Adipose tissue (tissue), 3 donors: Measurements from ENCODE around the gene CDC26. TPM values are rescaled to one million over a fixed set of nuclear protein-coding genes. Genes with fewer than 3 reads are reported as not detected.

ENCODE experiments used
- H3K27ac ChIP-seq: one replicate; pipeline ENCODE4 v1.5.1; 2013; ENCODE audit warnings: low read depth, low read length
- WGBS, 3 donors: extraction: QIAGEN DNeasy Blood & Tissue Kit; methylation state at CpG; one replicate each; pipeline ENCODE4 v1.1.7; 2013; 5-methylcytosine and 5-hydroxymethylcytosine counted together
- polyA plus RNA-seq, 3 donors: library from polyadenylated mRNA; stranded (reverse); fragments of 200-250 nt; gene quantifications; one replicate each; pipeline ENCODE4 v1.2.3, GENCODE V29; 2013
- donor health status: healthy with polysubstance abuse.
- donor health status: Bipolar disorder and iron deficiency.
- donor health status: healthy.

CDC26 gene
- 100 to 1,000 TPM in 1 of 3 donors, 10 to 100 TPM in 2; 17.4 to 105 (median 31.6) TPM for polyA plus RNA-seq

- WGBS, 3 donors = 0 to 1% (median 0%) methylated on average over 62 to 63 of the region's 63 CpGs
These were observed at the start of gene CDC26, which contains the start of gene PRPF4 for GRCh38 chr9:113275157-113276131. Gene CDC26, minus strand, starts transcription at chr9:113275572. Its CDS starts 3,065 bp downstream, at chr9:113272507. Gene PRPF4, plus strand, starts transcription at chr9:113275658. Its CDS starts 86 bp downstream, at chr9:113275744.

DNA sequence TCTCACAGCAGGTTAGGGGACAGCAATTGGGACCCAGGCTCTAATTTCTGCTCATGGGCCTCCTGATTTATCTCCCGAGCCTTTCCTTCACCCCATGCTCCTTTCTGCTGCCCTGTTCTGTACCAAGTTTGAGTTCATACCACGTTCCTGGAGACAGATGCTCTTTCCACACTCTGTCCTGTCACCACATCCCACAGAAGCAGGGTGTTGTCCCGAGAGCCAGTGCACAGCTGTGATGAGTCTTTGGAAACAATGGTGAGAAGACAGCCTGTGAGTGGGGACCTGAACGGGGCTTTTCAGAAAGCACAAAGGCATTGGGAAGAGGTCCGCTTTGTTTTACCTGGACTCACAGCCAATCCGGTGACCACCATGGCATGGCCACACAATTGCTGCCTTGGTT, 47.3 kb upstream of the CDC26 start:
- no peak overlapping the region for H3K27ac ChIP-seq
- WGBS, 3 donors = 79 to 86% (median 83%) methylated on average over 6 of the region's 6 CpGs

More at GRCh38 chr9:113275157-113276131, at the start of gene CDC26, which contains the start of gene PRPF4:
- peak within 1 kb of the TSS; percentile 90 for H3K27ac ChIP-seq

GRCh38 chr9:113320051-113320450, 44.7 kb upstream of the CDC26 start:
- H3K27ac ChIP-seq = no peak overlapping the region
- 91 to 95% (median 93%) methylated on average over 3 of the region's 3 CpGs for WGBS, 3 donors

- no peak overlapping the region for H3K27ac ChIP-seq
- WGBS, 3 donors = 92 to 97% (median 94%) methylated on average over 2 of the region's 2 CpGs
These were observed 43.7 kb upstream of the CDC26 start for GRCh38 chr9:113319054-113319453.

- whole genome bisulfite sequencing, 3 donors = 55 to 71% (median 64%) methylated on average over 2 of the region's 2 CpGs
- no peak overlapping the region for H3K27ac ChIP-seq
These were observed 42.4 kb upstream of the CDC26 start for GRCh38 chr9:113317777-113318176.

GRCh38 chr9:113316030-113316429, 40.7 kb upstream of the CDC26 start:
- WGBS, 3 donors = 93 to 95% (median 94%) methylated on average over 4 of the region's 4 CpGs
- H3K27ac ChIP-seq = no peak overlapping the region

DNA sequence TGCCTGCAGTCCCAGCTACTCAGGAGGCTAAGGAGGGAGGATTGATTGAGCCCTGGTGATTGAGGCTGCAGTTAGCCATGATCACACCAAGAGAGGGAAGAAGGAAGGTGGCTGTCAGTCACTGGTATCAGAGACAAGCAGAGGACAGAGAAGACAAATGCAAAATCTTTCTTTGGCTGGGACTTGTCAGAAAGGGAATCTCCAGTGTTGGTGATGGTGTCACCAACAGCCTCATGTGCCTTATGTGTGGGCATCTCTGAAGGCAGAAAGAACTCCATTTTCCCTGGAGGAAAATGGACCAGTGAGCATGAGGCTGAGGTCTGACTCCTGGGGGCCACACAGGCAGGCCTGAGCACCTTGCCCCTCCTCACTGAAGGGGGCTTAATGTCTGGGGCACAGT, 39.9 kb upstream of the CDC26 start:
- no peak overlapping the region for H3K27ac ChIP-seq

DNA sequence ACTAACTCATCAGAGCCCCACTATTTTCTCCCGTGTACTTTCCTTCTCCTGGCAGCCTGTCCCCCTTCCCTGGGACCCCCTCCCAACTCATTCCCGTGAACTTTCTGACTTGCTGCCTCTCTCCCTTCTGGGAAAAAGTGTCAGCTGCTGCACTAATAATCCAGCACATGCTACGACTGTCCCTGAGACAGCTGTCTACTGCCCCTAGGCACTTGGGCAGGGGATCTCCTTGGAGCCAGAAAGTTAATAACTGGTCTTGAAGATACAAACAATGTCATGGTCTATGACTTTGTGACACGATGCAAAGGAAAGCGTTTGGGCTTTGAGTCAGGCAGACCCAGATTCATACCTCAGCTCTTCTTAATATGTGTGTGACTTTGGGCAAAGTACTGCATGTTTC, 37.9 kb upstream of the CDC26 start:
- WGBS, 3 donors = 40 to 90% (median 86%) methylated on average over 5 of the region's 5 CpGs
- no peak overlapping the region for H3K27ac ChIP-seq

GRCh38 chr9:113311961-113312360, 36.6 kb upstream of the CDC26 start:
- 83 to 89% (median 87%) methylated on average over 3 of the region's 3 CpGs for WGBS, 3 donors
- no peak overlapping the region for H3K27ac ChIP-seq

DNA sequence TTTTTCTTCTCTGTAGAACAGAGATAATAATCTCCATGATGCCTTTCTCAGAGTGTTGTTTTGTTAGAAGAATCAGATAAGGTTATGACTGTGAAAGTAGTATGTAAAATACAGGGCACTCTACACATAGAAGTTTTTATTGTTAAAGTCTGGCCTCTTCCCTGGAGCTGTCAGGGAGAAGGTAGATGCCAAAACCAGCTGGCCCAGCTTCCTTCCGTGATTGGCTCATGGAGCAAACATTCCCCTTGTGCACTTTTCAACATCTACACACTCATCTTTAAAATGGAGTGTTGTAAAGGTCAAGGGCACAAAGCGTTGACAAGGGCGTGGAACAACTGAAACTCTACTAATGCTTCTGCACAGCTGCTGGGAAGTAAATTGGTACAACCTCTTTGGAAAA, 35.2 kb upstream of the CDC26 start:
- H3K27ac ChIP-seq = no peak overlapping the region
- 35 to 61% (median 56%) methylated on average over 3 of the region's 3 CpGs for WGBS, 3 donors

DNA sequence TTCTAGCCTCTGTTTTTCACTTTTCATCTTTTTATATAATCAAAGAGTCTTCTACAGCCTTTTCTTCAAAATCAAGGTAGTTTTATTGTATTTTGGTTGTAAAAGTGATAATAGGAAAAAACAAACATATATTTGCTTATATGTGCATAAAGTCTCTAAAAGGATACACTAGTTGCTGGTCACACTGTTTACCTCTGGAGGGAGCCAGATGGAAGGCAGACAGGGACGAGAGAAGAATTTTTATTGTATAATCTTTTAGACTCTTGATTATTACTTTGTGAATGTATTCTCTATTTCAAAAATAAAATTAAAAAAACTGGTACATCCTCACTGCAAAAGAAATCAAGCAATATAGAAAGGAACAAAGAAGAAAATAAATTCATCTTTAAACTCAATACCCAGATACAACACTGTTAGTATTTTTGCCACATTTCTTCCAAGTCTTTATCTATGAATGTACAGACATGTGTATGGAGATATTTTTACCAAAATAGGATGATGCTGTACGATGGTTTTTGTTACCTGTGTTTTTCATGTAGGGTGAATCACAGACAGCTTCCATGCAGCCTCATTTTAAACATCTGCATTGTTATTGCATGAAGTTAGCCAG, 33.9 kb upstream of the CDC26 start:
- no peak overlapping the region for H3K27ac ChIP-seq
- WGBS, 3 donors = 8 to 9% (median 8%) methylated on average over 2 of the region's 2 CpGs

DNA sequence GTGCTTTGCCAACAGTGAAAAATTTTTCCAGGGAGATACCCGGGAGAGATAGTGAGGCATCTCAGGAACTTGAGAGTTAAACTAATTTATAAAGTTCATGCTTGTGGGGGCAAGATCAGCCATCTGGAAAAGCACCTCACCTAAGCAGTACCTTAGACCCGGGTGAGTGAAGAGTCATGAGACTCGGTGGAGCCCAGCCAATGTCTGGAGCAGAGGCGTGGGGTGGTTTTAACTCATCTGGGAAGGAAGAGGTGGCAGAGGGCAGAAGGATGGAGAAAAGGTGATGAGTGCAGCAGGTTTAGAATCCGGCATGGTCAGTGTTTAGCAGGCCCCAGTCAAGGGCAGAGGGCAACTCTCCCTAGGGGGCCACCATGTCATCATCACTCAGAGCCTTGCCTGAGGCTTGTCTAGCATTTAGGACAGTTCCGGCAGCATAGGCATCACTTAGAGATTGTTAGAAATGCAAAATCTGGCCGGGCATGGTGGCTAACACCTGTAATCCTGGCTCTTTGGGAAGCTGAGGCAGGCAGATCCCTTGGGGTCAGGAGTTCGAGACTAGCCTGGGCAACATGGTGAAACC, 32.1 kb upstream of the CDC26 start:
- H3K27ac ChIP-seq = no peak overlapping the region
- 62 to 74% (median 67%) methylated on average over 8 of the region's 8 CpGs for WGBS, 3 donors

DNA sequence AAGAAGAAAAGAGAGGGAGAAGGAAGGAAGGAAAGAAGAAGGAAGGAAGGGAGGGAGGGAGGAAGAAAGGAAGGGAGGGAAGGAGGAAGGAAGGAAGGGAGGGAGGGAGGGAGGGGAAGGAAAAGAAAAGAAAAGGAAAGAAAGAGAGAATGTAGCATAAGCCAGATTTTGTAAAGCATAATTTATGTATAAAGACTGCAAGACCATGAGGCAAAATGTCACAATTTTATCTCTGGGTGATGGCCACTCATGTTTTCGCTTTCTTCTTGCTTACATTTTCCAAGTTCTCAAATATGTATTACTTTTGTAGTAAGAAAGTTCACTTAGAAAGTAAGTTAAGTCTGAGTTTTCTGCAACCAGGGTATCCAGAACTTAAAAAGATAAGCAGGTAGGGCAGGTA, 31.2 kb upstream of the CDC26 start:
- WGBS, 3 donors = 88 to 94% (median 90%) methylated on average over 1 of the region's 1 CpG
- no peak overlapping the region for H3K27ac ChIP-seq

DNA sequence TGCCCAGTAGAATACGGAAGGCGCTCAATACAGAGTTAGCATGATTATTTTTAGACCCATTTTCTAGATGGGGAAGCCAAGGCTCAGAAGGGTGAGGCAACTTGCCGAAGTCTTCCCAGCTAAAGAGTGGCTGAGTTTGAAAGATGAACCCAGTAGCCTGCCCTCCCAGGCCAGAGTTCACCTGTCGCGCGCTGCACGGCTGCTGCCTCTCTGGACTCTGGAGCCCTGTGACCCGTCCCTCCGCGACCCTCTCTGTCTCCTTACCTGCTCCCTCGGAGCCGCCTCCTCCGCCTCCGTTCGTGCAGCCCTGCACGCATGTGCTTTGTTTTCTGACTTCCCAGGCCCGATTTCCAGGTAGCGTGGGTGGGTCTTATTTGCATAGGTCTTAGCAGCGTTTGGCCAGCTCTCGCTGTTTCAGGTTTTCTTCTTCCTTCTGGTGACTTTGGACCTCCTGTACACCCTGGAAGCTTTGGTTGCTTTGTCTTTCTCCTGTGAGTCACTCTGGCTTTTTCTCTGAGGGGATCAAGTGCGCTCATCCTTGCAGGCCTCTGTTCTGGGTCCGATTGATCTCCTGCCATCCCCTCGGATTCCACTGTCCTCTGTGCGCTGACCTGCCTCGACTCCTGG, 27.5 kb upstream of the CDC26 start, which contains the start of gene RNF183:
TSS of gene RNF183 (minus strand) at position 585 of the 627 bp plus-strand sequence. CDS start 5,192 bp downstream, outside the sequence.
- 54 to 87% (median 75%) methylated on average over 25 of the region's 25 CpGs for WGBS, 3 donors
- H3K27ac ChIP-seq = no peak within 1 kb of the TSS

- WGBS, 3 donors = 85 to 89% (median 87%) methylated on average over 8 of the region's 8 CpGs
- H3K27ac ChIP-seq = no peak overlapping the region
These were observed 26.2 kb upstream of the CDC26 start for GRCh38 chr9:113301548-113301947.

GRCh38 chr9:113299800-113300292, 24.5 kb upstream of the CDC26 start:
- WGBS, 3 donors = 25 to 39% (median 28%) methylated on average over 8 of the region's 8 CpGs

GRCh38 chr9:113298924-113299770, 23.8 kb upstream of the CDC26 start:
- H3K27ac ChIP-seq = no peak overlapping the region
- WGBS, 3 donors = 83 to 93% (median 86%) methylated on average over 15 of the region's 15 CpGs

More at GRCh38 chr9:113299800-113300292, 24.5 kb upstream of the CDC26 start:
- H3K27ac ChIP-seq = no peak overlapping the region
